HepG2 (cell line): ENCODE measurements around the gene AFDN.

Experiments used
- EZH2 ChIP-seq: conservative IDR thresholded peaks from 2 replicates; pipeline ENCODE4 v1.6.1; 2012; ENCODE audit warnings: mild to moderate bottlenecking, low read depth, low read length, moderate library complexity
- HCFC1 ChIP-seq: fragments of 150-350 bp; IDR thresholded peaks from 2 replicates; pipeline ENCODE4 v1.6.1; 2014; ENCODE audit warnings: low read depth, low read length
- KDM1A ChIP-seq: IDR thresholded peaks from 2 replicates; pipeline ENCODE4 v1.6.1; 2016; ENCODE audit warnings: missing compliant biosample characterization
- MEF2D ChIP-seq: sonication (generic); formaldehyde crosslinking; IDR thresholded peaks from 2 replicates; pipeline ENCODE4 v1.5.1; 2020; ENCODE audit warnings: mild to moderate bottlenecking, missing genetic modification reagents
- MYC ChIP-seq: sonication (generic); formaldehyde crosslinking; IDR thresholded peaks from 2 replicates; pipeline ENCODE4 v1.9.0; 2021; ENCODE audit warnings: missing genetic modification reagents, borderline replicate concordance
- POLR2AphosphoS5 ChIP-seq: IDR thresholded peaks from 2 replicates; pipeline ENCODE4 v1.6.1; 2012; ENCODE audit warnings: low read depth, low read length
- ZNF724P ChIP-seq: sonication (generic); formaldehyde crosslinking; IDR thresholded peaks from 2 replicates; pipeline ENCODE4 v1.8.0; 2022; ENCODE audit warnings: missing genetic modification reagents, borderline replicate concordance
- ZSCAN30 ChIP-seq: sonication (generic); formaldehyde crosslinking; IDR thresholded peaks from 2 replicates; pipeline ENCODE4 v1.5.0; 2020; ENCODE audit warnings: mild to moderate bottlenecking, missing genetic modification reagents
- TF ChIP-seq, protein P1 (sequence below): sonication (generic); formaldehyde crosslinking; conservative IDR thresholded peaks from 2 replicates; pipeline ENCODE4 v1.4.0; 2020; ENCODE audit warnings: missing genetic modification reagents
- TF ChIP-seq, protein P2 (sequence below): sonication (generic); formaldehyde crosslinking; IDR thresholded peaks from 2 replicates; pipeline ENCODE4 v1.5.0; 2020; ENCODE audit warnings: mild to moderate bottlenecking, missing genetic modification reagents, moderate library complexity

- no peak for TF ChIP-seq POLR2AphosphoS5
- TF ChIP-seq ZSCAN30, result no peak
- no peak for TF ChIP-seq MYC
- TF ChIP-seq ZNF724P (CRISPR knock-in tag), result no peak
- no peak for TF ChIP-seq HCFC1
- TF ChIP-seq, protein P1, sequence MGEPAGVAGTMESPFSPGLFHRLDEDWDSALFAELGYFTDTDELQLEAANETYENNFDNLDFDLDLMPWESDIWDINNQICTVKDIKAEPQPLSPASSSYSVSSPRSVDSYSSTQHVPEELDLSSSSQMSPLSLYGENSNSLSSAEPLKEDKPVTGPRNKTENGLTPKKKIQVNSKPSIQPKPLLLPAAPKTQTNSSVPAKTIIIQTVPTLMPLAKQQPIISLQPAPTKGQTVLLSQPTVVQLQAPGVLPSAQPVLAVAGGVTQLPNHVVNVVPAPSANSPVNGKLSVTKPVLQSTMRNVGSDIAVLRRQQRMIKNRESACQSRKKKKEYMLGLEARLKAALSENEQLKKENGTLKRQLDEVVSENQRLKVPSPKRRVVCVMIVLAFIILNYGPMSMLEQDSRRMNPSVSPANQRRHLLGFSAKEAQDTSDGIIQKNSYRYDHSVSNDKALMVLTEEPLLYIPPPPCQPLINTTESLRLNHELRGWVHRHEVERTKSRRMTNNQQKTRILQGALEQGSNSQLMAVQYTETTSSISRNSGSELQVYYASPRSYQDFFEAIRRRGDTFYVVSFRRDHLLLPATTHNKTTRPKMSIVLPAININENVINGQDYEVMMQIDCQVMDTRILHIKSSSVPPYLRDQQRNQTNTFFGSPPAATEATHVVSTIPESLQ, result no peak
- TF ChIP-seq EZH2, result no peak
- TF ChIP-seq MEF2D (CRISPR knock-in tag), result no peak
- TF ChIP-seq KDM1A, result no peak
- TF ChIP-seq, protein P2, sequence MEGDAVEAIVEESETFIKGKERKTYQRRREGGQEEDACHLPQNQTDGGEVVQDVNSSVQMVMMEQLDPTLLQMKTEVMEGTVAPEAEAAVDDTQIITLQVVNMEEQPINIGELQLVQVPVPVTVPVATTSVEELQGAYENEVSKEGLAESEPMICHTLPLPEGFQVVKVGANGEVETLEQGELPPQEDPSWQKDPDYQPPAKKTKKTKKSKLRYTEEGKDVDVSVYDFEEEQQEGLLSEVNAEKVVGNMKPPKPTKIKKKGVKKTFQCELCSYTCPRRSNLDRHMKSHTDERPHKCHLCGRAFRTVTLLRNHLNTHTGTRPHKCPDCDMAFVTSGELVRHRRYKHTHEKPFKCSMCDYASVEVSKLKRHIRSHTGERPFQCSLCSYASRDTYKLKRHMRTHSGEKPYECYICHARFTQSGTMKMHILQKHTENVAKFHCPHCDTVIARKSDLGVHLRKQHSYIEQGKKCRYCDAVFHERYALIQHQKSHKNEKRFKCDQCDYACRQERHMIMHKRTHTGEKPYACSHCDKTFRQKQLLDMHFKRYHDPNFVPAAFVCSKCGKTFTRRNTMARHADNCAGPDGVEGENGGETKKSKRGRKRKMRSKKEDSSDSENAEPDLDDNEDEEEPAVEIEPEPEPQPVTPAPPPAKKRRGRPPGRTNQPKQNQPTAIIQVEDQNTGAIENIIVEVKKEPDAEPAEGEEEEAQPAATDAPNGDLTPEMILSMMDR, result no peak
Measured at GRCh38 chr6:167861424-167861823, 34.7 kb downstream of the AFDN start.
